ENCODE results near the gene LHPP. TPM values are rescaled to one million over a fixed set of nuclear protein-coding genes. Genes with fewer than 3 reads are reported as not detected.

LHPP gene
- polyA plus RNA-seq, 2 of the 4 experiments (the other 2 are of a cell fraction): 14.4 to 18.6 TPM

GRCh38 chr10:124598196-124598595 lies 136.6 kb downstream of the LHPP start:
- 64% methylated on average over 6 of the region's 6 CpGs for WGBS (ENCODE audit: missing lambda C conversion rate)
- ChIA-PET CTCF (no interaction called here), POLR2A (no interaction called here)
- H3K27ac ChIP-seq: no peak overlapping the region
- DNase-seq (ENCODE audit: low read depth in 1 of 2, low spot score in 1 of 2) (no peak), FAIRE-seq (no peak), ATAC-seq (no peak)
- TF ChIP-seq SMC3 (IDR thresholded peaks at IDR 0.05): no peak
- TF ChIP-seq, protein P1, sequence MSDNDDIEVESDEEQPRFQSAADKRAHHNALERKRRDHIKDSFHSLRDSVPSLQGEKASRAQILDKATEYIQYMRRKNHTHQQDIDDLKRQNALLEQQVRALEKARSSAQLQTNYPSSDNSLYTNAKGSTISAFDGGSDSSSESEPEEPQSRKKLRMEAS (IDR thresholded peaks at IDR 0.05): no peak
- no peak for TF ChIP-seq ZC3H11A (IDR thresholded peaks at IDR 0.05)
- TF ChIP-seq EP300 (IDR thresholded peaks at IDR 0.05): no peak
- TF ChIP-seq ZNF302 (CRISPR knock-in tag; IDR thresholded peaks at IDR 0.05): no peak
- TF ChIP-seq MYC (IDR thresholded peaks at IDR 0.05; ENCODE audit: borderline replicate concordance, low read length): no peak
- TF ChIP-seq TFCP2L1 (CRISPR knock-in tag; IDR thresholded peaks at IDR 0.05): no peak
- no peak for TF ChIP-seq POLR2A (IDR thresholded peaks at IDR 0.05; ENCODE audit: low read length)
- no peak for TF ChIP-seq EHMT2 (IDR thresholded peaks at IDR 0.05; ENCODE audit: low read depth)
- no peak for TF ChIP-seq ESRRA (IDR thresholded peaks at IDR 0.05; ENCODE audit: borderline replicate concordance, low read length)
- H3K4me1 ChIP-seq: peaks cover 6% of the 10 kb centered on the region; the same call in 1 of the 3 replicates
- H3K9me3 ChIP-seq: no peaks in the 10 kb centered on the region
- H3K4me2 ChIP-seq: no peak overlapping the region
- no peak overlapping the region for H3K4me3 ChIP-seq

DNA sequence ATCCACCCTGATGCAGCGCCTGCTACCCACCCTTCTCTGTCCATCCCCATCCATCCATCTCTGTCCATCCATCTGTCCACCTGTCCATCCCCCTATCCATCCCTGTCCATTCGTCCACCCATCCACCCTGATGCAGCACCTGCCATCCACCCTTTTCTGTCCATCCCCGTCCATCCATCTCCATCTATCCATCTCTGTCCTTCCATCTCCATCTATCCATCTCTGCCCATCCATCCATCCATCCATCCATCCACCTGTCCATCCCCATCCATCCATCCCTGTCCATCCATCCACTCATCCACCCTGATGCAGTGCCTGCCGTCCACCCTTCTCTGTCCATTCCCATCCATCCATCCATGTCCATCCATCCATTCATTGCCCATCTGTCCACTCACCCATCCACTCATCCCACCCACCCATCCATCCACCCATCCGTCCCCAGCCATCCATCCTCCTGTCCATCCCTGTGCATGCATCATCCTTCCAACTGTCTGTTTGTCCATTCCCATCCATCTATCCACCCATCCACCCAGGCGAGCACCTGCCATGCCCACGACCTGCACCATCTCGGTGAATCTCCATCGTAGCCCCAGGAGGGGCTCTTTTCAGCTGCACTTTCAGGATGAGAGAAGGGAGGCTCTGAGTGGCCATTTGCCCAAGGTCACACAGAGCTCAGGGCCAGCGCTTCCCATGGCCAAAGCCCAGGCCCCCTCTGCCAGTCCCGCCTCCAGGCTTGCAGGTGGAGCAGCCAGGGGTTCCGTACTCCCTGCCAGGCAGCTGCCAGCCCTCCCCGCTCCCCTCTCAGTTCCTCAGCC lies 137.4 kb downstream of the LHPP start:
- DNase-seq (ENCODE audit: low read depth in 1 of 2, low spot score in 1 of 2) (no peak), ATAC-seq (no peak), FAIRE-seq (no peak)
- TF ChIP-seq RAD21 (conservative IDR thresholded peaks at IDR 0.05 in 1 of 2, IDR thresholded peaks at IDR 0.05 in 1 of 2): no peak
- TF ChIP-seq RARB (CRISPR knock-in tag; IDR thresholded peaks at IDR 0.05): no peak
- TF ChIP-seq POLR2AphosphoS2 (conservative IDR thresholded peaks at IDR 0.05; ENCODE audit: low read length): no peak
- TF ChIP-seq KDM1A (IDR thresholded peaks at IDR 0.05; ENCODE audit: low read depth): no peak
- TF ChIP-seq CHD4 (IDR thresholded peaks at IDR 0.05; ENCODE audit: borderline replicate concordance): no peak
- TF ChIP-seq ZFP36 (IDR thresholded peaks at IDR 0.05; ENCODE audit: borderline replicate concordance, partially characterized antibody): no peak
- TF ChIP-seq MAFK (IDR thresholded peaks at IDR 0.05; ENCODE audit: partially characterized antibody): no peak
- TF ChIP-seq, protein P2, sequence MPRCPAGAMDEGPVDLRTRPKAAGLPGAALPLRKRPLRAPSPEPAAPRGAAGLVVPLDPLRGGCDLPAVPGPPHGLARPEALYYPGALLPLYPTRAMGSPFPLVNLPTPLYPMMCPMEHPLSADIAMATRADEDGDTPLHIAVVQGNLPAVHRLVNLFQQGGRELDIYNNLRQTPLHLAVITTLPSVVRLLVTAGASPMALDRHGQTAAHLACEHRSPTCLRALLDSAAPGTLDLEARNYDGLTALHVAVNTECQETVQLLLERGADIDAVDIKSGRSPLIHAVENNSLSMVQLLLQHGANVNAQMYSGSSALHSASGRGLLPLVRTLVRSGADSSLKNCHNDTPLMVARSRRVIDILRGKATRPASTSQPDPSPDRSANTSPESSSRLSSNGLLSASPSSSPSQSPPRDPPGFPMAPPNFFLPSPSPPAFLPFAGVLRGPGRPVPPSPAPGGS (IDR thresholded peaks at IDR 0.05): no peak
- TF ChIP-seq REST (IDR thresholded peaks at IDR 0.05): no peak
- Histone ChIP-seq H3K27ac (no peak overlapping the region), H3K4me1 (peaks cover 6% of the 10 kb centered on the region; the same call in 1 of the 3 replicates), H3K4me3 (no peak overlapping the region), H3K4me2 (no peak overlapping the region), H3K9me3 (no peaks in the 10 kb centered on the region)
- 69% methylated on average over 13 of the region's 13 CpGs for WGBS (ENCODE audit: missing lambda C conversion rate)
- ChIA-PET POLR2A (no interaction called here), CTCF (no interaction called here)
